GM12891 (cell line): Measurements from ENCODE around the gene VPS13C.

Experiments
- DNase-seq: peaks from one replicate; pipeline ENCODE4 v3.0.0; 2011; ENCODE audit warnings: low spot score; ENCODE audit not compliant: insufficient read length
- FAIRE-seq: peaks from 2 replicates; lab custom pipeline; 2011; peaks lifted over from hg19 to GRCh38; lab: Jason Lieb, UNC
- PAX5 ChIP-seq: IDR thresholded peaks from 2 replicates; pipeline ENCODE4 v1.6.1; 2011; ENCODE audit warnings: low read length, moderate library complexity, mild to moderate bottlenecking; ENCODE audit not compliant: insufficient read depth, severe bottlenecking
- POLR2A ChIP-seq: IDR thresholded peaks from 2 replicates; pipeline ENCODE4 v1.6.1; 2011; ENCODE audit warnings: low read depth, low read length, control low read depth
- POLR2AphosphoS5 ChIP-seq: IDR thresholded peaks from 2 replicates; pipeline ENCODE4 v1.6.1; 2011; ENCODE audit warnings: low read depth, low read length, control low read depth
- POU2F2 ChIP-seq: IDR thresholded peaks from 2 replicates; pipeline ENCODE4 v1.6.1; 2011; ENCODE audit warnings: low read depth, mild to moderate bottlenecking, control low read depth, low read length, moderate library complexity
- SPI1 ChIP-seq: IDR thresholded peaks from 2 replicates; pipeline ENCODE4 v1.6.1; 2011; ENCODE audit warnings: low read depth, low read length, control low read depth
- TAF1 ChIP-seq: IDR thresholded peaks from 2 replicates; pipeline ENCODE4 v1.6.1; 2011; ENCODE audit warnings: low read depth, low read length, control low read depth

VPS13C gene

GRCh38 chr15:61946778-61947177 lies 113.5 kb downstream of the VPS13C start:
- FAIRE-seq (no peak), DNase-seq (no peak)
- TF ChIP-seq PAX5, result no peak
- no peak for TF ChIP-seq POLR2AphosphoS5
- TF ChIP-seq TAF1, result no peak
- no peak for TF ChIP-seq SPI1
- no peak for TF ChIP-seq POU2F2
- no peak for TF ChIP-seq POLR2A

- FAIRE-seq (no peak), DNase-seq (no peak)
- no peak for TF ChIP-seq POLR2AphosphoS5
- TF ChIP-seq TAF1, result no peak
- no peak for TF ChIP-seq POU2F2
- no peak for TF ChIP-seq PAX5
- TF ChIP-seq POLR2A, result no peak
- TF ChIP-seq SPI1, result no peak
These were observed 116.3 kb downstream of the VPS13C start for GRCh38 chr15:61943992-61944391.

GRCh38 chr15:61938249-61938648 lies 122.0 kb downstream of the VPS13C start:
- DNase-seq (no peak), FAIRE-seq (no peak)
- TF ChIP-seq POLR2AphosphoS5, result no peak
- TF ChIP-seq POLR2A, result no peak
- no peak for TF ChIP-seq POU2F2
- no peak for TF ChIP-seq SPI1
- no peak for TF ChIP-seq PAX5
- TF ChIP-seq TAF1, result no peak

- FAIRE-seq (no peak), DNase-seq (no peak)
- no peak for TF ChIP-seq POLR2AphosphoS5
These were observed 123.6 kb downstream of the VPS13C start for GRCh38 chr15:61936528-61937195.

- TF ChIP-seq POLR2AphosphoS5 (no peak), POU2F2 (no peak), PAX5 (no peak), TAF1 (no peak), SPI1 (no peak), POLR2A (no peak)
- DNase-seq (no peak), FAIRE-seq (peak; percentile 40)
These were observed 124.8 kb downstream of the VPS13C start for GRCh38 chr15:61935493-61935892.

GRCh38 chr15:61929452-61929851 lies 130.8 kb downstream of the VPS13C start:
- no peak for DNase-seq
- TF ChIP-seq POLR2A, result no peak
- no peak for TF ChIP-seq TAF1
- no peak for TF ChIP-seq POU2F2
- no peak for TF ChIP-seq SPI1
- FAIRE-seq, result peak; percentile 23

- DNase-seq (no peak), FAIRE-seq (no peak)
- TF ChIP-seq POLR2AphosphoS5 (no peak), POLR2A (no peak), TAF1 (no peak), SPI1 (no peak), PAX5 (no peak), POU2F2 (no peak)
These were observed 137.1 kb downstream of the VPS13C start for GRCh38 chr15:61923173-61923572.

GRCh38 chr15:61921093-61921492 lies 139.2 kb downstream of the VPS13C start:
- DNase-seq (no peak), FAIRE-seq (no peak)
- TF ChIP-seq SPI1 (no peak), POLR2AphosphoS5 (no peak), PAX5 (no peak), POLR2A (no peak), POU2F2 (no peak), TAF1 (no peak)

- FAIRE-seq (no peak), DNase-seq (no peak)
- TF ChIP-seq POU2F2 (no peak), PAX5 (no peak), SPI1 (no peak), TAF1 (no peak), POLR2AphosphoS5 (no peak), POLR2A (no peak)
These were observed 142.8 kb downstream of the VPS13C start for GRCh38 chr15:61917457-61917856.

GRCh38 chr15:61916104-61916503 lies 144.1 kb downstream of the VPS13C start:
- FAIRE-seq, result no peak
- DNase-seq, result no peak
- TF ChIP-seq POU2F2, result no peak
- no peak for TF ChIP-seq SPI1
- TF ChIP-seq TAF1, result no peak
- TF ChIP-seq POLR2A, result no peak
- TF ChIP-seq PAX5, result no peak
- no peak for TF ChIP-seq POLR2AphosphoS5
